Esophagus muscularis mucosa (tissue), 4 donors: ENCODE data around the gene RDH12. TPM values are rescaled to one million over a fixed set of nuclear protein-coding genes. Genes with fewer than 3 reads are reported as not detected.

Experiments used
- DNase-seq: peaks from one replicate; pipeline ENCODE4 v3.0.0-alpha.2; 2017; ENCODE audit errors: extremely low spot score
- H3K27ac ChIP-seq, 4 donors: fragments of 200-600 bp; sonication (generic); replicated peaks in 1 of 4; 1 replicate in 3 of 4; 2 replicates in 1 of 4; pipeline ENCODE4 v1.5.1; 2016 to 2019; ENCODE audit warnings: mild to moderate bottlenecking in 1 of 4
- H3K27me3 ChIP-seq, 4 donors: fragments of 200-600 bp; sonication (generic); one replicate each; pipeline versions ENCODE4 v1.5.1 to v1.6.0; 2016 to 2019
- H3K36me3 ChIP-seq, 4 donors: fragments of 200-600 bp; sonication (generic); one replicate each; pipeline ENCODE4 v1.5.1; 2016 to 2019
- H3K4me1 ChIP-seq, 4 donors: fragments of 200-600 bp; sonication (generic); one replicate each; pipeline ENCODE4 v1.5.1; 2016 to 2019
- H3K4me3 ChIP-seq, 4 donors: fragments of 200-600 bp; sonication (generic); 1 replicate in 2 of 4; 2 replicates in 2 of 4; pipeline ENCODE4 v1.5.1; 2016 to 2019; ENCODE audit warnings: mild to moderate bottlenecking in 4 of 4, moderate library complexity in 1 of 4
- H3K9me3 ChIP-seq, 4 donors: fragments of 200-600 bp; sonication (generic); 1 replicate in 3 of 4; 2 replicates in 1 of 4; pipeline ENCODE4 v1.5.1; 2016 to 2019
- CTCF ChIP-seq, 3 experiments: fragments of 200-600 bp in 2 of 3; fragments of 450-650 bp in 1 of 3; sonication (generic) in 2 of 3; IDR thresholded peaks; one replicate each; pipeline ENCODE4 v1.5.1; 2017 to 2019; ENCODE audit warnings: antibody characterized with exemption in 3 of 3, mild to moderate bottlenecking in 2 of 3, moderate library complexity in 1 of 3
- EP300 ChIP-seq: sonication (generic); formaldehyde crosslinking; IDR thresholded peaks from one replicate; pipeline ENCODE4 v1.6.1; 2017; ENCODE audit warnings: antibody characterized with exemption
- POLR2A ChIP-seq: fragments of 450-650 bp; IDR thresholded peaks from one replicate; pipeline ENCODE4 v1.6.1; 2017; ENCODE audit warnings: antibody characterized with exemption, moderate library complexity, mild to moderate bottlenecking, low read depth
- POLR2AphosphoS5 ChIP-seq, 2 donors: sonication (generic); formaldehyde crosslinking; IDR thresholded peaks; one replicate each; pipeline ENCODE4 v1.6.1; 2017; ENCODE audit warnings: antibody characterized with exemption in 2 of 2
- WGBS: methylation state at CpG from one replicate; pipeline ENCODE4 v1.1.5; 2018; 5-methylcytosine and 5-hydroxymethylcytosine counted together
- intact Hi-C: fragments of 100-400 bp; cut with DNase I; formaldehyde crosslinking; loops from one replicate; pipeline ENCODE4 v1.15.1; 2023
- total RNA-seq, 4 donors: library from RNA; depleted of rRNA; stranded (reverse); fragments of >200 nt; gene quantifications; one replicate each; pipeline versions ENCODE4 v1.1.0 to v1.2.1, GENCODE V29; 2016

Gene RDH12
- total RNA-seq, 4 donors from 2014 or later: not detected

DNA sequence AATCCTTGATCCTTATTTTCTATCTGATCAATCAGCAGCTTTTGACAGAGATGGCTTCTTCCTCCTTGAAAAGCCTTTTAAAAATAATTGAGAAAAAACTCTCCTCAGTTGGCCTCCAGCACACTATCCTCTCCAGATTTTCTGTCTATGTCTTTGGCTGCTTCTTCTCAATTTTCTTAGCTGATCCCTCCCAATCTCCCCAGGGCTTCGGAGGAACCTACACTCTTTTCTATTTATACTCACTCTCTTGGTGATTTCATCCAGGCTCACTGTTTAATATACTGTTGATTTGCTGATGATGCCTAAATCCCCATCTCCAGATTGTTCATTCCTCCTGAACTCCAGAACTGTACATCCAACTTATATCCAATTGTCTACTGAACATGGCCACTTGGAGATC, 54.8 kb downstream of the RDH12 start:
- Histone ChIP-seq H3K4me3 (no peak overlapping the region), H3K36me3 (peaks cover 44 to 85% (median 62%) of the 10 kb centered on the region in 4 donors), H3K9me3 (no peaks in the 10 kb centered on the region), H3K27me3 (no peaks in the 10 kb centered on the region), H3K4me1 (no peaks in the 10 kb centered on the region), H3K27ac (no peak overlapping the region)
- DNase-seq: no peak
- TF ChIP-seq CTCF (IDR thresholded peaks at IDR 0.05) (no peak), POLR2AphosphoS5 (IDR thresholded peaks at IDR 0.05) (no peak), POLR2A (no peak), EP300 (no peak)
- intact Hi-C loops: no loop called here
- 78% methylated on average over 1 of the region's 1 CpG for WGBS

- WGBS: 81% methylated on average over 3 of the region's 3 CpGs
- DNase-seq: no peak
- Histone ChIP-seq H3K36me3 (peaks cover 44 to 85% (median 59%) of the 10 kb centered on the region in 4 donors), H3K4me3 (no peak overlapping the region), H3K9me3 (no peaks in the 10 kb centered on the region), H3K27ac (no peak overlapping the region), H3K27me3 (no peaks in the 10 kb centered on the region), H3K4me1 (no peaks in the 10 kb centered on the region)
- intact Hi-C loops: no loop called here
- no peak for TF ChIP-seq POLR2A
- no peak for TF ChIP-seq CTCF (IDR thresholded peaks at IDR 0.05)
- no peak for TF ChIP-seq EP300
- no peak for TF ChIP-seq POLR2AphosphoS5 (IDR thresholded peaks at IDR 0.05)
These were observed 55.5 kb downstream of the RDH12 start for GRCh38 chr14:67757175-67757574.

- intact Hi-C loops: no loop called here
- WGBS: 89% methylated on average over 2 of the region's 2 CpGs
- Histone ChIP-seq H3K4me1 (no peaks in the 10 kb centered on the region), H3K4me3 (no peak overlapping the region), H3K27ac (no peak overlapping the region), H3K36me3 (peaks cover 40 to 85% (median 59%) of the 10 kb centered on the region in 4 donors), H3K27me3 (no peaks in the 10 kb centered on the region), H3K9me3 (no peaks in the 10 kb centered on the region)
- TF ChIP-seq POLR2A (no peak), POLR2AphosphoS5 (IDR thresholded peaks at IDR 0.05) (no peak), EP300 (no peak), CTCF (IDR thresholded peaks at IDR 0.05) (no peak)
- no peak for DNase-seq
These were observed 58.2 kb downstream of the RDH12 start for GRCh38 chr14:67759916-67760315.

DNA sequence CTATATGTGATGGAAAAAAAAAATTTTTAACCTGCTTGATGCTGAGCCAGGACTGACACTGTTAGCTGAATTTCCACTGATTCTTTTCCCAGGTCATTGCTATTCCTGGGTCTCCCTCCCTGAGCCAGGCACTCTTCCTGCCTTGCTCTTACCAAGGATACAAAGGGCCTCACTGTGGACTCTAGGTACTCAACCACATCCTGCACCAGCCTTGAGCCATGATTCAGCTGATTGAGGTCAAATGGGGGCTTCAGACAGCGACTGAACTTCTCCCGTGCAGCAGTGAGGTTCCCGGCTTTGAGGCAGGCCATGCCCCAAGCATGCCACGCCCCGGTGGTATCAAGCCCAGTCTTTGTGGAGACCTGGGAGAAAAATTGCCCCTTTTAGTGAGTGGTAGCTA, 60.4 kb downstream of the RDH12 start:
- TF ChIP-seq CTCF (IDR thresholded peaks at IDR 0.05) (no peak), POLR2AphosphoS5 (IDR thresholded peaks at IDR 0.05) (no peak)
- no peak for DNase-seq
- no peak overlapping the region for H3K4me3 ChIP-seq
- no peak overlapping the region for H3K27ac ChIP-seq
- no peaks in the 10 kb centered on the region for H3K4me1 ChIP-seq
- peaks cover 54 to 90% (median 73%) of the 10 kb centered on the region in 4 donors for H3K36me3 ChIP-seq
- no peaks in the 10 kb centered on the region for H3K27me3 ChIP-seq
- no peaks in the 10 kb centered on the region for H3K9me3 ChIP-seq
- 88% methylated on average over 5 of the region's 5 CpGs for WGBS
- intact Hi-C loops: no loop called here

DNA sequence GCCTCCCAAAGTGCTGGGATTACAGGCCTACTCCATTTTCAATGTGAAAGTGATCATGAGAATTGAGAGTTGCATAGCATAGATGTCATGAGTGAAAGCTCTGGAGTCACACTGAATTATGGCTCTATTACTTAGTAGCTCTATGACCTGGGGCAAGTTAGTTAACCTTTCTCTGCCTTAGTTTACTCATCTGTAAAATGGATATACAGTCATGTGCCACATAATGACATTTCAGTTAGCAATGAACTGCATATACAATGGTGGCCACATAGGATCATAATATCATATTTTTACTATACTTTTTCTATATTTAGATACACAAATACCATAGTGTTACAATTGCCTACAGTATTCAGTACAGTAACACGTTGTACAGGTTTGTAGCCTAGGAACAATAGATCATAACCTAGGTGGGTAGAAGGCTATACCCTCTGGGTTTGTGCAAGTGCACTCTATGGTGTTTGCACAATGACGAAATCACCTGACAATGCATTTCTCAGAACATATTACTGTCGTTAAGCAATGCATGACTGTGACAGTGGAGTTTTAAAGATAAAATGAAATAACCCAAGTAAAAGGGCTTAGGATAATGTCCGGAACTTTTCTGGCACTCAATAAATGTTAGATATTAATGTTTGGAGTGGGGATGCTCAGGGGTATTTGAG, 61.6 kb downstream of the RDH12 start:
- TF ChIP-seq EP300 (no peak), POLR2A (no peak), CTCF (IDR thresholded peaks at IDR 0.05) (no peak), POLR2AphosphoS5 (IDR thresholded peaks at IDR 0.05) (no peak)
- no peak overlapping the region for H3K27ac ChIP-seq
- H3K4me3 ChIP-seq: no peak overlapping the region
- peaks cover 66 to 94% (median 84%) of the 10 kb centered on the region in 4 donors for H3K36me3 ChIP-seq
- H3K4me1 ChIP-seq: no peaks in the 10 kb centered on the region
- no peaks in the 10 kb centered on the region for H3K27me3 ChIP-seq
- WGBS: 85% methylated on average over 4 of the region's 4 CpGs
- H3K9me3 ChIP-seq: no peaks in the 10 kb centered on the region
- intact Hi-C loops: no loop called here
- DNase-seq: no peak
